Esophagus muscularis mucosa (tissue), 4 donors: ENCODE measurements around the gene CDRT4.

ENCODE experiments used
- CTCF ChIP-seq, 3 experiments: fragments of 200-600 bp in 2 of 3; fragments of 450-650 bp in 1 of 3; sonication (generic) in 2 of 3; IDR thresholded peaks; one replicate each; pipeline ENCODE4 v1.5.1; 2017 to 2019; ENCODE audit warnings: antibody characterized with exemption in 3 of 3, mild to moderate bottlenecking in 2 of 3, moderate library complexity in 1 of 3
- EP300 ChIP-seq: sonication (generic); formaldehyde crosslinking; IDR thresholded peaks from one replicate; pipeline ENCODE4 v1.6.1; 2017; ENCODE audit warnings: antibody characterized with exemption
- POLR2A ChIP-seq: fragments of 450-650 bp; IDR thresholded peaks from one replicate; pipeline ENCODE4 v1.6.1; 2017; ENCODE audit warnings: antibody characterized with exemption, moderate library complexity, mild to moderate bottlenecking, low read depth
- POLR2AphosphoS5 ChIP-seq, 2 donors: sonication (generic); formaldehyde crosslinking; IDR thresholded peaks; one replicate each; pipeline ENCODE4 v1.6.1; 2017; ENCODE audit warnings: antibody characterized with exemption in 2 of 2

- TF ChIP-seq CTCF (IDR thresholded peaks at IDR 0.05) (no peak), POLR2A (no peak), POLR2AphosphoS5 (IDR thresholded peaks at IDR 0.05) (no peak), EP300 (no peak)
Measured at GRCh38 chr17:15424521-15424920, 42.9 kb downstream of the CDRT4 start.
